PC-9 (cell line): ENCODE measurements around the gene IL22RA2. TPM values are rescaled to one million over a fixed set of nuclear protein-coding genes. Genes with fewer than 3 reads are reported as not detected.

Source experiments
- BruUV-seq: library from RNA; stranded (reverse); fragments of 400-500 nt; replicated peaks from 2 replicates; lab custom pipeline; 2021; lab: Mats Ljungman, UMichigan
- CTCF ChIA-PET: fragments of 300-600 bp; sonication (Branson Sonifier 250); formaldehyde crosslinking; loops from one replicate; lab custom pipeline; 2022; ENCODE audit warnings: antibody characterized with exemption; lab: Charles Lee
- POLR2A ChIA-PET: fragments of 300-600 bp; sonication (Branson Sonifier 250); formaldehyde crosslinking; loops from one replicate; lab custom pipeline; 2022; ENCODE audit warnings: antibody characterized with exemption; ENCODE audit not compliant: unreplicated experiment; lab: Charles Lee
- DNase-seq, 2 experiments: peaks; one replicate each; pipeline versions ENCODE4 v3.0.0 to v3.0.0-alpha.2; 2015 to 2022; ENCODE audit warnings: mixed read lengths in 1 of 2
- H2AFZ ChIP-seq: fragments of 200-600 bp; sonication (generic); 2 replicates; pipeline ENCODE4 v1.8.1; 2017; ENCODE audit warnings: antibody characterized with exemption
- H3F3A ChIP-seq: fragments of 200-600 bp; sonication (generic); 2 replicates; pipeline ENCODE4 v1.8.1; 2017; ENCODE audit warnings: antibody characterized with exemption, mild to moderate bottlenecking, low read depth; ENCODE audit not compliant: insufficient read depth
- H3K27ac ChIP-seq: fragments of 200-600 bp; sonication (generic); 2 replicates; pipeline ENCODE4 v1.6.1; 2016; ENCODE audit warnings: mixed run types
- H3K27me3 ChIP-seq: fragments of 200-600 bp; sonication (generic); 2 replicates; pipeline ENCODE4 v1.6.1; 2016; ENCODE audit warnings: low read depth, mixed run types; ENCODE audit not compliant: insufficient read depth
- H3K36me3 ChIP-seq: fragments of 200-600 bp; sonication (generic); 2 replicates; pipeline ENCODE4 v1.6.1; 2016; ENCODE audit warnings: low read depth, mixed run types
- H3K4me1 ChIP-seq: fragments of 200-600 bp; sonication (generic); replicated peaks from 2 replicates; pipeline ENCODE4 v1.6.1; 2016; ENCODE audit warnings: mixed run types; ENCODE audit not compliant: insufficient read depth
- H3K4me2 ChIP-seq: fragments of 200-600 bp; sonication (generic); 2 replicates; pipeline ENCODE4 v1.6.1; 2017; ENCODE audit warnings: mixed run types
- H3K4me3 ChIP-seq: fragments of 200-600 bp; sonication (generic); 2 replicates; pipeline ENCODE4 v1.6.1; 2016; ENCODE audit warnings: mixed run types
- H3K79me2 ChIP-seq: fragments of 200-600 bp; sonication (generic); 2 replicates; pipeline ENCODE4 v1.6.1; 2017; ENCODE audit warnings: low read depth, mixed run types
- H3K9me2 ChIP-seq: fragments of 200-600 bp; sonication (generic); 2 replicates; pipeline ENCODE4 v1.8.1; 2017; ENCODE audit warnings: mild to moderate bottlenecking; ENCODE audit not compliant: insufficient read depth
- H3K9me3 ChIP-seq: fragments of 200-600 bp; sonication (generic); 2 replicates; pipeline ENCODE4 v1.8.1; 2016; ENCODE audit warnings: low read depth; ENCODE audit not compliant: insufficient read depth
- H4K20me1 ChIP-seq: fragments of 200-600 bp; sonication (generic); 2 replicates; pipeline ENCODE4 v1.8.1; 2017; ENCODE audit not compliant: insufficient read depth
- EZH2 ChIP-seq: fragments of 200-600 bp; sonication (generic); IDR thresholded peaks from 2 replicates; pipeline ENCODE4 v1.8.0; 2017; ENCODE audit warnings: antibody characterized with exemption, low read depth
- intact Hi-C: fragments of 100-400 bp; cut with micrococcal nuclease; formaldehyde crosslinking; loops from one replicate; pipeline ENCODE4 v1.10.0; 2022; ENCODE audit not compliant: unreplicated experiment
- total RNA-seq: library from RNA; stranded (reverse); gene quantifications from 2 replicates; pipeline ENCODE4 v1.2.3, GENCODE V29; 2021
- TF ChIP-seq, protein P1 (sequence below): fragments of 200-600 bp; sonication (generic); conservative IDR thresholded peaks from 2 replicates; pipeline ENCODE4 v1.6.1; 2017; ENCODE audit warnings: mixed run types, antibody characterized with exemption, mild to moderate bottlenecking, moderate library complexity

The IL22RA2 gene
- total RNA-seq, 1 experiment from 2014 or later, result not detected

DNA sequence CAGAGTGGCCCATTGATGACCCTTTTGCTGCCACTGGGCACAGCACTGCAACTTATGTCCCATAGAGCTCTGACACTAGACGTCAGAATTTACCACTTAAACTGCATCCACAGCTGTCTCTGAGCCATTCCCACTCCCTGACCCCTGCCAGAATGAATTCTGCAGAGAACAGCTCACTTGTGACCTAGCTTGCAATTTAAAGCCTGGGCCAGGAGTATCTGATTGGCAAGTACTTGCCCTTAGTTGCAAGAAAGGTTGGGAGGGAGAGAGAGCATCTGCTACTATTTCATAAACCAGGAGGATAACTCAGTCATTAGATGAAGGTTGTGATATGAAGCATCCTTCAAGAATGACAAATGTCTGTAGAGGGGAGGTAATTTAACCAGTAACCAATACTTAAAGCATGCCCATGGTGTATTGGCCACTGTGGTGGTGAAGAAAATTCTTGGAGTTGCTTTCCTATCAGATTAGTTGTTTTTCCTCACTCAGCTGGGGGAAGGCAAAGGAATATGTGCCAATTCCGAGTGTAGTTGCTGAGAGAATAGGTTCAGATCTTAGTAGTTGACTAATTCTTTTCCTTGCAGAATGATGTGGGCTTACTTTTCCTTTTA lies 46.5 kb downstream of the IL22RA2 start:
- CTCF ChIA-PET, result no interaction called here
- peaks cover 7% of the 10 kb centered on the region; the same call in 1 of the 2 replicates for H3K4me1 ChIP-seq
- H3K9me2 ChIP-seq, result no peaks in the 10 kb centered on the region
- no peaks in the 10 kb centered on the region for H3F3A ChIP-seq
- H3K4me3 ChIP-seq, result no peak overlapping the region
- DNase-seq, result no peak
- H3K27me3 ChIP-seq, result no peaks in the 10 kb centered on the region
- no peaks in the 10 kb centered on the region for H4K20me1 ChIP-seq
- no peak overlapping the region for H2AFZ ChIP-seq
- TF ChIP-seq EZH2, result no peak
- TF ChIP-seq, protein P1, sequence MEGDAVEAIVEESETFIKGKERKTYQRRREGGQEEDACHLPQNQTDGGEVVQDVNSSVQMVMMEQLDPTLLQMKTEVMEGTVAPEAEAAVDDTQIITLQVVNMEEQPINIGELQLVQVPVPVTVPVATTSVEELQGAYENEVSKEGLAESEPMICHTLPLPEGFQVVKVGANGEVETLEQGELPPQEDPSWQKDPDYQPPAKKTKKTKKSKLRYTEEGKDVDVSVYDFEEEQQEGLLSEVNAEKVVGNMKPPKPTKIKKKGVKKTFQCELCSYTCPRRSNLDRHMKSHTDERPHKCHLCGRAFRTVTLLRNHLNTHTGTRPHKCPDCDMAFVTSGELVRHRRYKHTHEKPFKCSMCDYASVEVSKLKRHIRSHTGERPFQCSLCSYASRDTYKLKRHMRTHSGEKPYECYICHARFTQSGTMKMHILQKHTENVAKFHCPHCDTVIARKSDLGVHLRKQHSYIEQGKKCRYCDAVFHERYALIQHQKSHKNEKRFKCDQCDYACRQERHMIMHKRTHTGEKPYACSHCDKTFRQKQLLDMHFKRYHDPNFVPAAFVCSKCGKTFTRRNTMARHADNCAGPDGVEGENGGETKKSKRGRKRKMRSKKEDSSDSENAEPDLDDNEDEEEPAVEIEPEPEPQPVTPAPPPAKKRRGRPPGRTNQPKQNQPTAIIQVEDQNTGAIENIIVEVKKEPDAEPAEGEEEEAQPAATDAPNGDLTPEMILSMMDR, result no peak
- POLR2A ChIA-PET, result no interaction called here
- no peak overlapping the region for H3K4me2 ChIP-seq
- H3K79me2 ChIP-seq, result no peaks in the 10 kb centered on the region
- no peaks in the 10 kb centered on the region for H3K9me3 ChIP-seq
- BruUV-seq, result no TSS peak
- no peak overlapping the region for H3K27ac ChIP-seq
- no peaks in the 10 kb centered on the region for H3K36me3 ChIP-seq
- intact Hi-C loops, result no loop called here

DNA sequence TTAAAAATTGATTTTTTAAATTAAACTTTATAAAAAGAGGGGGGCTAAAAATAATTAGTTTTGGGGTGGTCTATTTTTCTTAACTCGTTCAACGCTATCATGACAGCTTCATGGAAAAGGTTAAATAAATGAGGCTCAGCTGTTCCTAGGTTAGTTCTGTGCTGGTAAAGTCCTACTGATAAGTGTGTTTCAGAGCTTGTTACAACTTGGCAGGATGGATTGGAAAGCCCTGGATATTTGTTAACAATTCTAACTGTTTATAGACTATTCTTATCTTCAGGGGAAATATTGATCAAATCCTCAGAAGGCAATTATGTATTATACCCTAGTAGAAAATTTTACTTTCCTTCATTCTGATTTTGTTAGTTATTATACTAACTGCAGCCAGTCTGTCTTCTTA lies 50.4 kb downstream of the IL22RA2 start:
- intact Hi-C loops, result no loop called here
- Histone ChIP-seq H3K4me2 (no peak overlapping the region), H3K4me3 (no peak overlapping the region), H3F3A (no peaks in the 10 kb centered on the region), H3K27me3 (no peaks in the 10 kb centered on the region), H4K20me1 (no peaks in the 10 kb centered on the region), H3K27ac (no peak overlapping the region), H3K4me1 (peaks cover 7% of the 10 kb centered on the region; the same call in 1 of the 2 replicates), H2AFZ (no peak overlapping the region), H3K9me2 (no peaks in the 10 kb centered on the region), H3K36me3 (no peaks in the 10 kb centered on the region), H3K9me3 (peaks cover 19% of the 10 kb centered on the region; the same call in 1 of the 2 replicates), H3K79me2 (no peaks in the 10 kb centered on the region)
- BruUV-seq, result no TSS peak
- ChIA-PET CTCF (no interaction called here), POLR2A (no interaction called here)
- DNase-seq, result no peak
- TF ChIP-seq, protein P1, result no peak
- no peak for TF ChIP-seq EZH2

DNA sequence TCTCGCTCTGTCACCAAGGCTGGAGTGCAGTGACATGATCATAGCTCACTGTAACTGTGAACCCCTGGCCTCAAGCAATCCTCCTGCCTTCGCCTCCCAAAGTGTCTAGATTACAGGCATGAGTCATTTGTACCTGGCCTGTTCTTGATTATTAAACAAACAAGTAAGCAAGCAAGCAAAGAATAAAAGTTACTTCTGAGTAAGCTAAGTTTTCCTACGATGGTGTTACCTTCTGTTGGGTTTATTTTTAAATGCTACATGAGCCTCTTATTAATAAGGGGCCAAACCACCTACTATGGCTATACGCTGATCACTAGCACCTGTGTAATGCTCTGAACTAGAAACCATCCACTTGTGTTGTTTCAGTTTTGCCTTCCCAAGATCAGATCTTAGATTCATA lies 50.8 kb downstream of the IL22RA2 start:
- CTCF ChIA-PET, result no interaction called here
- H3K27ac ChIP-seq, result no peak overlapping the region
- H3K4me2 ChIP-seq, result no peak overlapping the region

More for the DNA sequence above, 50.8 kb downstream of the IL22RA2 start:
- Histone ChIP-seq H3K36me3 (no peaks in the 10 kb centered on the region), H3K27me3 (no peaks in the 10 kb centered on the region), H3K9me3 (peaks cover 20% of the 10 kb centered on the region; the same call in 1 of the 2 replicates), H3K4me3 (no peak overlapping the region), H4K20me1 (no peaks in the 10 kb centered on the region), H3K4me1 (peaks cover 7% of the 10 kb centered on the region; the same call in 1 of the 2 replicates), H3K79me2 (no peaks in the 10 kb centered on the region), H3K9me2 (no peaks in the 10 kb centered on the region), H2AFZ (no peak overlapping the region), H3F3A (no peaks in the 10 kb centered on the region)
- no TSS peak for BruUV-seq
- POLR2A ChIA-PET, result no interaction called here
- intact Hi-C loops, result no loop called here
- peak in 1 of 2 experiments; percentile 46 for DNase-seq
- TF ChIP-seq, protein P1, result no peak
- TF ChIP-seq EZH2, result no peak
